ENCODE data around the gene SPATA13.

SPATA13 gene

DNA sequence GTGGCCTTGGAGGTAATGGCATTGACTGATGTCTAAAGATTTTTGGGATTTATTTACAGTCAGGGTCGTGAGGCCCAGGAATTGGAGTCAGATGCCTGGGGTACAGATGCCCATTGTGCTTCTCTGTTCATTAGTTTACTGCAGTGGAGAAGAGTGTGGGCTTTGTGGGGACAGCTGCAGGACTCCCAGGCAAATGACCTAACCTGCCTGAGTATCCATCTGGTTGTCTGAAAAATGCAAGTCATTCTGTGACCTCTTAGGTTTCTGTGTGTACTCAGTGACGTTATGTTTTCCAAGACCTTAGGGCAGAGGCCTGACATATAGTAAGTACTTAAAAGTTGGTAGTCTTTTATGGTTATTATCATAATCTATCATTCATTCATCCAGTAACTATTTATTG, 60.5 kb downstream of the SPATA13 start:
- no peaks in the 10 kb centered on the region for H3K27me3 ChIP-seq (replicated peaks)
- no peak overlapping the region for H3K27ac ChIP-seq
- DNase-seq = no peak

DNA sequence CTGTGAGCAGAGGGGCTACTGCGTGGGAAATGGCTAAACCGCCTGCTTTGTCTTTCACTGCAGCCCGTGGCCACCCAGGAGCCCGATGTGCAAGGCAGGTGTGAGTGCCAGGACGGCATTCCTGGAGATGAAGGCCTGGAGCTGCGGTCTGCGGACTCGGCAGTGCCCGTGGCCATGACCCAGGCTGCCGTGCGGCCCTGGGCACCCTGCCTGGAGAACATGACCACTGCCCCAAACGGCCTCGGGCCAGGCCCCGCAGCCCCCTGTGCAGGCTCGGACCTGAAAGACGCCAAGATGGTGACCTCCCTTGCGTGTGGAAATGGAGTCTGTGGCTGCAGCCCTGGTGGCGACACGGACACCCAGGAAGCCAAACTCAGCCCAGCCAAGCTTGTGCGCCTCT, 62.2 kb downstream of the SPATA13 start:
- H3K4me3 ChIP-seq (ENCODE audit: low read depth, low read length) = no peak overlapping the region
- TF ChIP-seq, protein P1, sequence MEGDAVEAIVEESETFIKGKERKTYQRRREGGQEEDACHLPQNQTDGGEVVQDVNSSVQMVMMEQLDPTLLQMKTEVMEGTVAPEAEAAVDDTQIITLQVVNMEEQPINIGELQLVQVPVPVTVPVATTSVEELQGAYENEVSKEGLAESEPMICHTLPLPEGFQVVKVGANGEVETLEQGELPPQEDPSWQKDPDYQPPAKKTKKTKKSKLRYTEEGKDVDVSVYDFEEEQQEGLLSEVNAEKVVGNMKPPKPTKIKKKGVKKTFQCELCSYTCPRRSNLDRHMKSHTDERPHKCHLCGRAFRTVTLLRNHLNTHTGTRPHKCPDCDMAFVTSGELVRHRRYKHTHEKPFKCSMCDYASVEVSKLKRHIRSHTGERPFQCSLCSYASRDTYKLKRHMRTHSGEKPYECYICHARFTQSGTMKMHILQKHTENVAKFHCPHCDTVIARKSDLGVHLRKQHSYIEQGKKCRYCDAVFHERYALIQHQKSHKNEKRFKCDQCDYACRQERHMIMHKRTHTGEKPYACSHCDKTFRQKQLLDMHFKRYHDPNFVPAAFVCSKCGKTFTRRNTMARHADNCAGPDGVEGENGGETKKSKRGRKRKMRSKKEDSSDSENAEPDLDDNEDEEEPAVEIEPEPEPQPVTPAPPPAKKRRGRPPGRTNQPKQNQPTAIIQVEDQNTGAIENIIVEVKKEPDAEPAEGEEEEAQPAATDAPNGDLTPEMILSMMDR (IDR thresholded peaks at IDR 0.05; ENCODE audit: low read depth, low read length, missing control alignments) = no peak
- no peaks in the 10 kb centered on the region for H3K27me3 ChIP-seq (replicated peaks)
- in situ Hi-C loops (cut with HindIII; ENCODE audit: low pct_ligation_motif_present, low sequenced_read_pairs) = loop anchor here (25.0 kb wide), 1 partner anchor 210 kb away; no protein-coding TSS in a partner anchor
- H3K36me3 ChIP-seq (replicated peaks) = no peaks in the 10 kb centered on the region
- no peak for DNase-seq
- no peak overlapping the region for H3K27ac ChIP-seq

More for the DNA sequence above, 60.5 kb downstream of the SPATA13 start:
- Histone ChIP-seq H3K4me3 (ENCODE audit: low read depth, low read length) (no peak overlapping the region), H3K36me3 (replicated peaks) (no peaks in the 10 kb centered on the region)
- TF ChIP-seq, protein P1 (IDR thresholded peaks at IDR 0.05; ENCODE audit: low read depth, low read length, missing control alignments) = no peak
- in situ Hi-C loops (cut with HindIII; ENCODE audit: low pct_ligation_motif_present, low sequenced_read_pairs) = loop anchor here (25.0 kb wide), 1 partner anchor 209 kb away; no protein-coding TSS in a partner anchor

DNA sequence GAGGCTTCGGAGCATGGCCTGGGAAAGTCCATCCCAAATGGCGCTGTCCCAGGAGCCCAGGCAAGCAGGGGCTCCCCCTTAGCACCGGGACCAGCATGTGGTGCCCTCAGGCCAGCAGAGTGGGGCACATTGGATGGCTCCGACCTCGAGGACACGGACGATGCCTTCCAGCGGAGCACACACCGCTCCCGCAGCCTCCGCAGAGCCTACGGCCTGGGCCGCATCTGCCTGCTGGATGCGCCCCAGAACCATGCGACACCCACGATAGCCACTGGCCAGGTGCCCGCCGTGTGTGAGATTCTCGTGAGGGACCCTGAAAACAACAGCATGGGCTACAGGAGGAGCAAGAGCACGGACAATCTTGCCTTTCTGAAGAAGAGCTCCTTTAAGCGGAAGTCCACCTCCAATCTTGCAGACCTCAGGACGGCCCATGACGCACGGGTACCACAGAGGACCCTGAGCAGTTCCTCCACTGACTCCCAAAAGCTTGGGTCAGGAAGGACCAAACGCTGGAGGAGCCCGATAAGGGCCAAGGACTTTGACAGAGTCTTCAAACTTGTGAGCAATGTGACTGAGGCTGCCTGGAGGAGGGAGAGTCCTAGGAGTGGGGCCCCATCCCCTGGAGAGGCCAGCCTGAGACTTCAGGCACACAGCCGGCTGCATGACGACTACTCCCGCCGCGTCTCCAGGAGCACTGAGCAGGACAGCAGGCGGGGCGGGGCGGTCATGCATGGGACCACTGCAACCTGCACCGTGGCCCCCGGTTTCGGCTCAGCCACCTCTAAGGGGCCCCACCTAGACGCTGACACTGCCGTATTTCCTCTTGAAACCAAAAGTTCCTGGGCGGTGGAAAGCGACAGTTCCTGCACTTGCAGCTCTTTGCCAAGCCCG, 63.1 kb downstream of the SPATA13 start:
- H3K36me3 ChIP-seq (replicated peaks) = no peaks in the 10 kb centered on the region
- in situ Hi-C loops (cut with HindIII; ENCODE audit: low pct_ligation_motif_present, low sequenced_read_pairs) = loop anchor here (25.0 kb wide), 1 partner anchor 211 kb away; no protein-coding TSS in a partner anchor
- no peak for DNase-seq
- H3K27me3 ChIP-seq (replicated peaks) = no peaks in the 10 kb centered on the region
- no peak overlapping the region for H3K4me3 ChIP-seq (ENCODE audit: low read depth, low read length)
- no peak overlapping the region for H3K27ac ChIP-seq
- TF ChIP-seq, protein P1 (IDR thresholded peaks at IDR 0.05; ENCODE audit: low read depth, low read length, missing control alignments) = no peak

DNA sequence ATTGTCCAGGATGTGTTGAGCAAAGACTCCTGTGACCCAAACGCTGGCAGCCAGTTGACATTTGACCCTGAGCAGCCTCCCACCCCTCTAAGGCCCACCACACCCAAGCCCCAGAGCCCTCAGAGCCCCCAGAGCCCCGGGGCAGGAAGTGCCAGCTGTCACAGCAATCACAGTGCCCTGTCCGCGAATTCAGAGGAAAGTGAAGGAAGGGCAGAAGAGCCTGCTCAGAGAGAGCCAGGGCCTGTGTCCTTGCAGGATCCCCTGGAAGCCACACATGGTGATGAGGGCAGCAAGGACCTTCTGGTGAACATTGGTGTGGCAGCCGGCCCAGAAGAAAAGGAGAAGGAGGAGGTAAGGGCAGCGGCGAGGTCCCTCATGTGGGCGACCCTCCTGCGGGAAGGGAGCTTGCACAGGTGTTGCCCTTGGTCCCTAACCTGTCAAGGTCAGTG, 63.7 kb downstream of the SPATA13 start:
- H3K27ac ChIP-seq = no peak overlapping the region
- H3K27me3 ChIP-seq (replicated peaks) = no peaks in the 10 kb centered on the region
- no peaks in the 10 kb centered on the region for H3K36me3 ChIP-seq (replicated peaks)
- H3K4me3 ChIP-seq (ENCODE audit: low read depth, low read length) = no peak overlapping the region
- no peak for DNase-seq
- in situ Hi-C loops (cut with HindIII; ENCODE audit: low pct_ligation_motif_present, low sequenced_read_pairs) = loop anchor here (25.0 kb wide), 1 partner anchor 212 kb away; no protein-coding TSS in a partner anchor
- TF ChIP-seq, protein P1 (IDR thresholded peaks at IDR 0.05; ENCODE audit: low read depth, low read length, missing control alignments) = no peak

DNA sequence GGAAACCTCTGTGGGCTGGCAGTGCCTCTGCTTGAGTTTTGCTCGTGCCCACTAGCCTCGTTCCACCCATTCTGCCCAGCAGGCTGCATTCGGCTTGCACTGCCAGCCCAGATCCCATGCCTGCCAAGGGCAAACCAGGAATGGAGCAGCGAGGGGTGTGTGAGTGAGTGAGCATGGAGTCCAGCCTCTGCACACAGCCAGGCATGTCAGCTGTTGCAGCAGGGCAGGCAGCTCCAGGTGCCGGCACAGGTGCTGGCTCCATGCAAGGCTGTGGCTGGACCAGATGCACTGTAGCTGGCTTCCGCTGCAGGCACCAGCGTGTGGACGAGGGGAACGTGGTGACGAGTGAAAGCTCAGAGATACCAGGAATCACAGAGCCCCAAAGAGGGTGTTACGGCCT, 64.5 kb downstream of the SPATA13 start:
- no peak for DNase-seq
- no peak overlapping the region for H3K27ac ChIP-seq
- H3K27me3 ChIP-seq (replicated peaks) = no peaks in the 10 kb centered on the region
- H3K4me3 ChIP-seq (ENCODE audit: low read depth, low read length) = no peak overlapping the region
- in situ Hi-C loops (cut with HindIII; ENCODE audit: low pct_ligation_motif_present, low sequenced_read_pairs) = no loop called here
- no peaks in the 10 kb centered on the region for H3K36me3 ChIP-seq (replicated peaks)
- TF ChIP-seq, protein P1 (IDR thresholded peaks at IDR 0.05; ENCODE audit: low read depth, low read length, missing control alignments) = no peak
